Measurements from ENCODE around the gene PCGF3.
"Not testable (repeated sequence)": the region's sequence is repeated elsewhere in the genome, so short reads cannot be mapped to it uniquely, and the experiment has no call there.

The PCGF3 gene

GRCh38 chr4:757111-757510, 51.5 kb downstream of the PCGF3 start:
- H3K27ac ChIP-seq = no peak overlapping the region
- TF ChIP-seq ZFX (IDR thresholded peaks at IDR 0.05; ENCODE audit: borderline replicate concordance) (no peak), CTCF (IDR thresholded peaks at IDR 0.05) (no peak)

GRCh38 chr4:759810-760209, 54.2 kb downstream of the PCGF3 start:
- H3K27ac ChIP-seq = not testable (repeated sequence)

GRCh38 chr4:760616-761015, 55.0 kb downstream of the PCGF3 start:
- TF ChIP-seq ZFX (IDR thresholded peaks at IDR 0.05; ENCODE audit: borderline replicate concordance) (no peak), CTCF (IDR thresholded peaks at IDR 0.05) (no peak)
- no peak overlapping the region for H3K27ac ChIP-seq

- TF ChIP-seq CTCF (IDR thresholded peaks at IDR 0.05) = no peak
- no peak for TF ChIP-seq ZFX (IDR thresholded peaks at IDR 0.05; ENCODE audit: borderline replicate concordance)
- no peak overlapping the region for H3K27ac ChIP-seq
Measured at GRCh38 chr4:761086-761485, 55.5 kb downstream of the PCGF3 start.

GRCh38 chr4:761739-762138, 56.1 kb downstream of the PCGF3 start:
- H3K27ac ChIP-seq = peak overlapping the region; percentile 40; the same call in 1 of the 2 replicates
- no peak for TF ChIP-seq CTCF (IDR thresholded peaks at IDR 0.05)
- no peak for TF ChIP-seq ZFX (IDR thresholded peaks at IDR 0.05; ENCODE audit: borderline replicate concordance)

GRCh38 chr4:762211-763190, 56.9 kb downstream of the PCGF3 start:
- peak overlapping the region; percentile 40 for H3K27ac ChIP-seq
- TF ChIP-seq ZFX (IDR thresholded peaks at IDR 0.05; ENCODE audit: borderline replicate concordance) (no peak), CTCF (IDR thresholded peaks at IDR 0.05) (peak; percentile 30; the same call in 1 of the 2 replicates)

- H3K27ac ChIP-seq = peak overlapping the region; percentile 40
- TF ChIP-seq ZFX (IDR thresholded peaks at IDR 0.05; ENCODE audit: borderline replicate concordance) = no peak
- no peak for TF ChIP-seq CTCF (IDR thresholded peaks at IDR 0.05)
Measured at GRCh38 chr4:763191-763810, 57.7 kb downstream of the PCGF3 start.

All from 22Rv1 (cell line).